Fibroblast of the aortic adventitia (primary cell): ENCODE measurements around the gene SPINK8. TPM values are rescaled to one million over a fixed set of nuclear protein-coding genes. Genes with fewer than 3 reads are reported as not detected.

Experiments
- DNase-seq: peaks from one replicate; pipeline ENCODE4 v3.0.0-alpha.2; 2010; ENCODE audit warnings: low read depth
- H3K4me3 ChIP-seq: 2 replicates; pipeline ENCODE4 v1.5.1; 2011; ENCODE audit warnings: low read depth, mild to moderate bottlenecking, control low read depth, low read length, moderate library complexity
- total RNA-seq: library from RNA; depleted of rRNA; stranded (reverse); fragments of >200 nt; gene quantifications from 2 replicates; pipeline ENCODE4 v1.2.3, GENCODE V29; 2012; ENCODE audit warnings: low replicate concordance
- TF ChIP-seq, protein P1 (sequence below): IDR thresholded peaks from 2 replicates; pipeline ENCODE4 v1.5.1; 2011; ENCODE audit warnings: mild to moderate bottlenecking, low read length, control low read depth, inconsistent platforms; ENCODE audit not compliant: insufficient read depth

The SPINK8 gene
- total RNA-seq, 1 donor, result not detected

DNA sequence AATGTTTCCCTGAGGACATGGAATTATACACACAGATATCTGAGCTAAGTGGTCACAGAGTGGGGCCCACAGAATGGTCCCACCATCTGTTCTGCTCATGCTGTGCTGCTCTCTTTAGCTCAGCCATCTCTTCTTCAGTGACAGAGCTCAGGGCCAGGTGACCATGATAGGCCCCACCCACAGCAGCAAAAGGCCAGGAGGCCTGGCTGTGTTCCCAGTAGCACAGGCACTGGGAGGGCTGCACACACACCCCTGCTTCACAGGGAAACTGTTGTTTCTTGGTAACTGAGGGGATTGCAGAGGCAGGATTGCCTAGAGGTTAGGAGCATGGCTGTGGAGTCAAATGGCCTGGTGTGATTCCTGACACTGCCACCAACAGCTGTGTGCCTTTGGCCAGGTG lies 33.7 kb upstream of the SPINK8 start:
- TF ChIP-seq, protein P1, sequence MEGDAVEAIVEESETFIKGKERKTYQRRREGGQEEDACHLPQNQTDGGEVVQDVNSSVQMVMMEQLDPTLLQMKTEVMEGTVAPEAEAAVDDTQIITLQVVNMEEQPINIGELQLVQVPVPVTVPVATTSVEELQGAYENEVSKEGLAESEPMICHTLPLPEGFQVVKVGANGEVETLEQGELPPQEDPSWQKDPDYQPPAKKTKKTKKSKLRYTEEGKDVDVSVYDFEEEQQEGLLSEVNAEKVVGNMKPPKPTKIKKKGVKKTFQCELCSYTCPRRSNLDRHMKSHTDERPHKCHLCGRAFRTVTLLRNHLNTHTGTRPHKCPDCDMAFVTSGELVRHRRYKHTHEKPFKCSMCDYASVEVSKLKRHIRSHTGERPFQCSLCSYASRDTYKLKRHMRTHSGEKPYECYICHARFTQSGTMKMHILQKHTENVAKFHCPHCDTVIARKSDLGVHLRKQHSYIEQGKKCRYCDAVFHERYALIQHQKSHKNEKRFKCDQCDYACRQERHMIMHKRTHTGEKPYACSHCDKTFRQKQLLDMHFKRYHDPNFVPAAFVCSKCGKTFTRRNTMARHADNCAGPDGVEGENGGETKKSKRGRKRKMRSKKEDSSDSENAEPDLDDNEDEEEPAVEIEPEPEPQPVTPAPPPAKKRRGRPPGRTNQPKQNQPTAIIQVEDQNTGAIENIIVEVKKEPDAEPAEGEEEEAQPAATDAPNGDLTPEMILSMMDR, result no peak
- no peak for DNase-seq

DNA sequence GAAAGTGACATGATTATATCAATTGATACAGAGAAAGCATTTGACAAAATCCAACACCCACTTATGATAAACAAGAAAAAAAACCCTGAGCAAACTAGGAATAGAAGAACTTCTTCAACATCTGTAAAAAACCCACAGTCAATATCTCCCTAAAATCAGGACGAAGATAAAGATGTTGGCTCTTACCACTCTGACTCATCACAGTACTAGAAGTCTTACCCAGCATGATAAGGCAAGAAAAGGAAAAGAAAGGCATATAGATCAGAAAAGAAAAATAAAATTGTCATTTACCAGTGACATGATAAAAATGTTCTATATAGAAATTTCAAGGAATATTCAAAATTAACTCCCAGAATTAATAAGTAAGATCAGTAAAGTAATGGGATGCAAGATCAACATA lies 31.4 kb upstream of the SPINK8 start:
- H3K4me3 ChIP-seq, result no peak overlapping the region
- TF ChIP-seq, protein P1, result no peak
- DNase-seq, result no peak

More for the DNA sequence above, 33.7 kb upstream of the SPINK8 start:
- H3K4me3 ChIP-seq, result no peak overlapping the region

DNA sequence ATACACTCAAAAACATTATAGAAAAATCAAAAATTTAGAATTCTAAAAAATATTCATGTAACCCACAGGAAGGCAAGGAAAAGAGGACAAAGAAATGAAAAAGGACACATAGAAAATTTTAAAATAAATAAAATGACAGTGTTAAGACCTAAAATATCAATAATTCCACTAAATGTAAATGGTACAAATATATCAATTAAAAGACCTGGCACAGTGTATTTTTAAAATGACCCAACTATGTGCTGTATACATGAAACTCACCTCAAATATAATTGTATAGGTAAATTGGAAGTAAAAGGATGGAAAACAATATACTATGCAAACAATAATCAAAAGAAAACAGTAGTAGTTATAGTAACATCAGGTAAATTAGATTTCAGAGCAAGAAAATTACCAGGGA lies 28.5 kb upstream of the SPINK8 start:
- no peak overlapping the region for H3K4me3 ChIP-seq
- TF ChIP-seq, protein P1, result no peak
- no peak for DNase-seq

DNA sequence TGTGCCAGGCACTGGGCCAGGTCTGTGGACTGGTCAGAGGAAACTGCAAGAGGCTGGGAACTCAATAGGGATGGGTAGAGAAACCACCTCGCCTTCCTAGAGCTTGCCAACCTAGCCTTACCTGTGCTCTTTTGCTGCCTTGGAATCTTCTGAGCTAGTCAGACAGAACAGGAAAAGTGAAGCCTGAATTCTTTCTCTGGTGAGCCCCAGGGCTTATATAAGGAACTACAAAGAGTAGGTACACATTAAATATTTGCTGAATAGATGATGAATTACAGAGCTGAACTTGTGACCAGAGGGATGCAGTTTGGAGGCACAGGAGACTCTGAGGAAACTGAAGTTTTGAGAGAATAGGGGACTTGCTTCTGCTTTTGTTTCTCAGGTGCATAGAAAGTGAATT lies 23.0 kb upstream of the SPINK8 start:
- DNase-seq, result no peak
- TF ChIP-seq, protein P1, result no peak
- H3K4me3 ChIP-seq, result no peak overlapping the region

DNA sequence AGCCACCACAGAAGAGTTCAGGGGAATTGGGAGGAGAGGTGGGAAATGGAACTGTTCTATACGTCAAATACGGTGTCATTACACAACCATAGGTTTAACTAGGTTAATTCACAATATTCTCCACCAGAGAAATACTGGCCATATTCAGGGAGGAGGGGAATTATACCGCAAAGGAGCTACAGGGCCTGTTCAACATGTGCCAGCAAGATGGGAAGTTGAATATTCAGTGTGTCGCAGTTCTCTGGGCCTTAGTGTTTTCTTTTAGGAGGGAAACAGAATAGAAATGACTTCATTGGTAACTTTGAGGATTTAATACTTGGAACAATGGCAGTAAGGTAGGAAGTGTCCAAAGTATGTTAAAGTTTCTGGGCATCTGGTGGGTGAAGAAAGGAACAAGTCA lies 20.5 kb upstream of the SPINK8 start:
- TF ChIP-seq, protein P1, result no peak
- DNase-seq, result no peak
- H3K4me3 ChIP-seq, result no peak overlapping the region

DNA sequence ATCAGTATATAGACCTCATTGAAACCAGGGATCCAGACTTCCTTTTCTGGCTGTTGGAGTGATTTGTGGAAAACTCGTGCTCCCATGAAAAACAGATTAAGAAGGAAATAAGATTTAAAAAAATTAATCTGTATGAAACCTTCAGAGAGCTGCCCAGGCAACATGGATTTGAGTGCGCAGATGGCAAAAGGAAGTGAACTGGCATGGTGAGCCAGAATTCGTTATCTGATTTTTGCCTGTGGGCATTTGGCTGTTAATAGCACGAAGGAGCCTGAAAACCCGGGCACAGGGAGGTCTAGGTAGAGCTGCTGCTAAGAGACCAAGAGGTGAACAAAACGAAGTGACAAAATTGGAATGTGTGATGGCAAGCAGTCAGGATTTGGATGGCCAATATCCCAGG lies 19.1 kb upstream of the SPINK8 start:
- H3K4me3 ChIP-seq, result no peak overlapping the region
- no peak for DNase-seq
- TF ChIP-seq, protein P1, result no peak

DNA sequence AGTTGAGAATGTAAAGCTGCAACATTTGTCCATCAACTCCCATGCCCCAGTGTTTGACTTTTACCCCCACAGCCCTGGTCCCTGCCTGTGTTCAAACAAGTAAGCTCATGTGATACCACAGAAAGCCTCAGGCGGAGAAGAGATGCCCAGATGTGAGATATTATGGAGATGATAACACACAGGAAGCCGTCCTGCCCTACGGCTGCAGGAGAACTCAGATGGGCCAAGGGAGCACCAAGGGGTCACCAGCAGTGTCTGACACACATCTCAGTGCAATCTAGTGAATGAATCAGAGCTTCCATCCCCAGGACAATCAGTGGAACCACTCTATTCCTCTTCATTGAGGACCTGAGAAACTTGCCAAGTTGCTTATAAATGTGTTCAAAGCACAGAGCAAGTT lies 14.0 kb upstream of the SPINK8 start:
- TF ChIP-seq, protein P1, result no peak
- no peak overlapping the region for H3K4me3 ChIP-seq
- no peak for DNase-seq
